HUES6 (cell line): ENCODE results near the gene UCP3.
A peak's percentile ranks its signal among the peaks of the same experiment; 100 is the strongest.

ENCODE experiments used
- H3K27ac ChIP-seq: 2 replicates; pipeline ENCODE4 v1.7.0; 2013; ENCODE audit warnings: low read depth, mild to moderate bottlenecking, low read length, inconsistent platforms
- H3K27me3 ChIP-seq: 2 replicates; pipeline ENCODE4 v1.6.1; 2013; ENCODE audit warnings: low read length; ENCODE audit not compliant: control insufficient read depth, insufficient read depth
- H3K36me3 ChIP-seq: 2 replicates; pipeline ENCODE4 v1.6.1; 2013; ENCODE audit warnings: low read length; ENCODE audit not compliant: control insufficient read depth, insufficient read depth
- H3K4me1 ChIP-seq: 2 replicates; pipeline ENCODE4 v1.6.1; 2013; ENCODE audit warnings: low read length; ENCODE audit not compliant: control insufficient read depth, insufficient read depth
- H3K4me3 ChIP-seq: 2 replicates; pipeline ENCODE4 v1.5.1; 2013; ENCODE audit warnings: low read depth, low read length
- H3K9ac ChIP-seq: one replicate; pipeline ENCODE4 v1.6.1; 2013; ENCODE audit warnings: mild to moderate bottlenecking, low read length
- H3K9me3 ChIP-seq: 2 replicates; pipeline ENCODE4 v1.6.1; 2013; ENCODE audit warnings: low read depth, low read length; ENCODE audit not compliant: control insufficient read depth, insufficient read depth

UCP3 gene

GRCh38 chr11:73983741-73984538 is 24.9 kb downstream of the UCP3 start:
- no peak overlapping the region for H3K27ac ChIP-seq
- H3K4me3 ChIP-seq = peak overlapping the region; percentile 93
- H3K4me1 ChIP-seq = peaks cover 30% of the 10 kb centered on the region
- peaks cover 20% of the 10 kb centered on the region for H3K36me3 ChIP-seq
- H3K27me3 ChIP-seq = no peaks in the 10 kb centered on the region
- H3K9ac ChIP-seq = peak overlapping the region; percentile 32
- no peaks in the 10 kb centered on the region for H3K9me3 ChIP-seq

GRCh38 chr11:73982990-73983740 is 25.7 kb downstream of the UCP3 start:
- Histone ChIP-seq H3K9me3 (no peaks in the 10 kb centered on the region), H3K4me1 (peaks cover 30% of the 10 kb centered on the region), H3K27me3 (no peaks in the 10 kb centered on the region), H3K36me3 (peaks cover 28% of the 10 kb centered on the region), H3K9ac (peak overlapping the region; percentile 90), H3K4me3 (peak overlapping the region; percentile 93), H3K27ac (peak overlapping the region; percentile 17; the same call in 1 of the 2 replicates)

- Histone ChIP-seq H3K9ac (peak within 1 kb of the TSS; percentile 90), H3K27me3 (no peaks in the 10 kb centered on the region), H3K4me1 (peaks cover 30% of the 10 kb centered on the region), H3K4me3 (peak within 1 kb of the TSS; percentile 93), H3K27ac (peak within 1 kb of the TSS; percentile 80; the same call in 1 of the 2 replicates), H3K36me3 (peaks cover 33% of the 10 kb centered on the region), H3K9me3 (no peaks in the 10 kb centered on the region)
Observed at GRCh38 chr11:73982595-73982989, 26.3 kb downstream of the UCP3 start, which contains the start of gene UCP2. TSS of gene UCP2 (minus strand) at chr11:73982843. CDS start at chr11:73978378, 4,465 bp downstream.

- Histone ChIP-seq H3K4me3 (peak overlapping the region; percentile 93), H3K9me3 (no peaks in the 10 kb centered on the region), H3K27me3 (no peaks in the 10 kb centered on the region), H3K36me3 (peaks cover 47% of the 10 kb centered on the region), H3K4me1 (peaks cover 30% of the 10 kb centered on the region), H3K27ac (no peak overlapping the region), H3K9ac (peak overlapping the region; percentile 87)
Observed at GRCh38 chr11:73981051-73981805, 27.7 kb downstream of the UCP3 start.

GRCh38 chr11:73980001-73980961 is 28.6 kb downstream of the UCP3 start:
- peaks cover 56% of the 10 kb centered on the region for H3K36me3 ChIP-seq
- no peak overlapping the region for H3K9ac ChIP-seq
- H3K4me1 ChIP-seq = peaks cover 30% of the 10 kb centered on the region

GRCh38 chr11:73978576-73979086 is 30.3 kb downstream of the UCP3 start:
- Histone ChIP-seq H3K9me3 (no peaks in the 10 kb centered on the region), H3K27ac (no peak overlapping the region), H3K9ac (no peak overlapping the region), H3K4me1 (peaks cover 26% of the 10 kb centered on the region), H3K36me3 (peaks cover 70% of the 10 kb centered on the region), H3K4me3 (no peak overlapping the region), H3K27me3 (no peaks in the 10 kb centered on the region)

More at GRCh38 chr11:73980001-73980961, 28.6 kb downstream of the UCP3 start:
- H3K4me3 ChIP-seq = no peak overlapping the region
- no peaks in the 10 kb centered on the region for H3K9me3 ChIP-seq
- no peak overlapping the region for H3K27ac ChIP-seq
- no peaks in the 10 kb centered on the region for H3K27me3 ChIP-seq

GRCh38 chr11:73977856-73978519 is 30.9 kb downstream of the UCP3 start:
- no peak overlapping the region for H3K27ac ChIP-seq
- H3K9ac ChIP-seq = no peak overlapping the region
- H3K9me3 ChIP-seq = no peaks in the 10 kb centered on the region
- H3K27me3 ChIP-seq = no peaks in the 10 kb centered on the region
- no peak overlapping the region for H3K4me3 ChIP-seq
- peaks cover 70% of the 10 kb centered on the region for H3K36me3 ChIP-seq
- H3K4me1 ChIP-seq = peaks cover 24% of the 10 kb centered on the region

GRCh38 chr11:73976451-73977151 is 32.3 kb downstream of the UCP3 start:
- Histone ChIP-seq H3K27ac (no peak overlapping the region), H3K36me3 (peaks cover 70% of the 10 kb centered on the region), H3K9me3 (no peaks in the 10 kb centered on the region), H3K4me3 (no peak overlapping the region), H3K4me1 (peaks cover 19% of the 10 kb centered on the region), H3K27me3 (no peaks in the 10 kb centered on the region), H3K9ac (no peak overlapping the region)

- H3K4me3 ChIP-seq = no peak overlapping the region
- no peak overlapping the region for H3K27ac ChIP-seq
- H3K9me3 ChIP-seq = no peaks in the 10 kb centered on the region
- no peaks in the 10 kb centered on the region for H3K27me3 ChIP-seq
- peaks cover 7% of the 10 kb centered on the region for H3K4me1 ChIP-seq
- no peak overlapping the region for H3K9ac ChIP-seq
- peaks cover 61% of the 10 kb centered on the region for H3K36me3 ChIP-seq
Observed at GRCh38 chr11:73975479-73975757, 33.5 kb downstream of the UCP3 start.
